Measurements from ENCODE around the gene TAF3.

- no peak for TF ChIP-seq YY1 (IDR thresholded peaks at IDR 0.05; ENCODE audit: insufficient read depth, insufficient read length)
- no peak for TF ChIP-seq ZNF274 (IDR thresholded peaks at IDR 0.05; ENCODE audit: low read depth, low read length)
- TF ChIP-seq SUZ12 (IDR thresholded peaks at IDR 0.05; ENCODE audit: extremely low read depth, insufficient read depth, insufficient read length), result no peak
Observed at GRCh38 chr10:7956508-7956907, 138.2 kb downstream of the TAF3 start.

Measured in NT2/D1 (cell line).